ENCODE measurements around the gene SETD2. TPM values are rescaled to one million over a fixed set of nuclear protein-coding genes. Genes with fewer than 3 reads are reported as not detected.

Gene SETD2
- total RNA-seq, 4 donors from 2014 or later, result 54.0 to 70.2 (median 58.5) TPM

GRCh38 chr3:47176582-47176981 lies 12.7 kb upstream of the SETD2 start:
- no peak overlapping the region for H3K27ac ChIP-seq
- H3K4me3 ChIP-seq, result no peak overlapping the region
- peaks cover 0 to 33% of the 10 kb centered on the region in 2 donors for H3K36me3 ChIP-seq
- no peak for TF ChIP-seq EP300 (IDR thresholded peaks at IDR 0.05)
- no peak for TF ChIP-seq POLR2AphosphoS5 (IDR thresholded peaks at IDR 0.05)
- TF ChIP-seq CTCF (IDR thresholded peaks at IDR 0.05), result no peak
- no peak for TF ChIP-seq POLR2A (IDR thresholded peaks at IDR 0.05)
- no peaks in the 10 kb centered on the region for H3K4me1 ChIP-seq
- ATAC-seq, result no peak
- 95% methylated on average over 5 of the region's 5 CpGs; no CpG with 5 or more reads in 1 of the 2 donors for WGBS, 2 donors (ENCODE audit: low coverage in 1 of 2)
- no peaks in the 10 kb centered on the region for H3K9me3 ChIP-seq
- H3K27me3 ChIP-seq, result no peaks in the 10 kb centered on the region

DNA sequence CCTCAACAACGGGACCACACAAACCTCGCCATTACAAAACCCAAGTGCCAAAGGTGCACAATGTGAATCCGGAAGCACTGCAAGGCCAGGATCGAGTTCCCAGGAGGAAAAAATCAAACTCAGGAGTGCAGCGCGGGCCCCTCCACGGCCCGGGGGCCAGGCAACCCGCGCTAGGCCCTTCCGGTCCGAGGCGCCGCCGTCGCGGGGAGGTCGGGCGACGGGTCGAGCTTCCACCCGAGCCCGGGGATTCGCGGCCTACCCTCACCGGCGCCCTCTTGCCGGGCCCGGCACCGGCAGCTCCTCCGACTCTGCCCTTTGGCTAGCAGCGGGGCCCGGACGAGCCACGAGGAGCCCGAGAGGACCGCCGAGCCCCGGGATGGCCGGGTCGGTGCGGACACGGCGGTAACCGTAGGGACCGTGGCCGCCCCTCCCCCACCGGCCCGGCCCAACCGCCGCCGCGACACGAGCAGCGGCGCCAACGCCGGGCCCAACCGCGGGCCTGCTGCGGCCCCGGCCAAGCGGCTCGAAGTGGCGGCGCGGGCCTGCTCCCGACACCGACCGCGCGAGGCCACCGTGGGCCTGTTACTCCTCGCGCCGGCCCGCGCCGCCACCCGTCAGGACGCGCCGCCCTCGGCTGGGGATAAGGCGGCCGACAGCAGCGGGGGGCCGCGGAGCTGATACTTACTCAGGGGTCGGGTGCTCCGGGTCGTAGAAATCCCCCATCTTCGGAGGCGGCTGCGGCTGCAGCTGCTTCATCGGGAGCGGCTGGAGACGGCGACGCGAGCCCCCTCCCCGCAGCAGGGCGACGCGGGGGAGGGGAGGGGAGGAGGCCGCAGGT lies 525 bp downstream of the SETD2 start:
- Histone ChIP-seq H3K4me1 (peaks cover 15 to 67% (median 38%) of the 10 kb centered on the region in 3 donors), H3K27me3 (no peaks in the 10 kb centered on the region), H3K9me3 (no peaks in the 10 kb centered on the region), H3K36me3 (no peaks in the 10 kb centered on the region), H3K27ac (peak overlapping the region; percentile 95 to 99 (median 98)), H3K4me3 (peak overlapping the region; percentile 60 to 97)
- peak; percentile 70 for ATAC-seq
- 0% methylated on average over 2 of the region's 106 CpGs; no CpG with 5 or more reads in 1 of the 2 donors for WGBS, 2 donors (ENCODE audit: low coverage in 1 of 2)
- TF ChIP-seq POLR2AphosphoS5 (IDR thresholded peaks at IDR 0.05) (no peak), CTCF (IDR thresholded peaks at IDR 0.05) (no peak), POLR2A (IDR thresholded peaks at IDR 0.05) (no peak), EP300 (IDR thresholded peaks at IDR 0.05) (no peak)

- Histone ChIP-seq H3K27me3 (no peaks in the 10 kb centered on the region), H3K4me3 (peak overlapping the region; percentile 60 to 97), H3K9me3 (no peaks in the 10 kb centered on the region), H3K36me3 (no peaks in the 10 kb centered on the region), H3K4me1 (peaks cover 15 to 74% (median 38%) of the 10 kb centered on the region in 3 donors), H3K27ac (peak overlapping the region; percentile 95 to 99 (median 98))
- TF ChIP-seq POLR2AphosphoS5 (IDR thresholded peaks at IDR 0.05), result no peak
- TF ChIP-seq EP300 (IDR thresholded peaks at IDR 0.05), result no peak
- TF ChIP-seq CTCF (IDR thresholded peaks at IDR 0.05), result no peak
- TF ChIP-seq POLR2A (IDR thresholded peaks at IDR 0.05), result no peak
- no peak for ATAC-seq
- 0 to 1% methylated on average over 7 to 10 of the region's 10 CpGs for WGBS, 2 donors (ENCODE audit: low coverage in 1 of 2)
Observed at GRCh38 chr3:47162697-47163168, 1.2 kb downstream of the SETD2 start.

GRCh38 chr3:47161983-47162696 lies 1.8 kb downstream of the SETD2 start:
- Histone ChIP-seq H3K27me3 (no peaks in the 10 kb centered on the region), H3K36me3 (no peaks in the 10 kb centered on the region), H3K4me3 (peak overlapping the region; percentile 60 to 97), H3K9me3 (no peaks in the 10 kb centered on the region), H3K4me1 (peaks cover 15 to 78% (median 38%) of the 10 kb centered on the region in 3 donors), H3K27ac (peak overlapping the region in 3 of 4 donors; percentile 98 to 99 (median 98))
- WGBS, 2 donors (ENCODE audit: low coverage in 1 of 2), result 11% methylated on average over 4 of the region's 4 CpGs
- no peak for TF ChIP-seq POLR2A (IDR thresholded peaks at IDR 0.05)
- no peak for TF ChIP-seq POLR2AphosphoS5 (IDR thresholded peaks at IDR 0.05)
- no peak for TF ChIP-seq CTCF (IDR thresholded peaks at IDR 0.05)
- ATAC-seq, result no peak
